Cardiac septum (tissue), 1 donor: ENCODE data around the gene METTL2B. TPM values are rescaled to one million over a fixed set of nuclear protein-coding genes. Genes with fewer than 3 reads are reported as not detected.

Experiments
- DNase-seq: peaks from one replicate; pipeline ENCODE4 v3.0.0-alpha.2; 2020; ENCODE audit warnings: low spot score
- intact Hi-C: fragments of 100-400 bp; cut with DNase I; formaldehyde crosslinking; loops from one replicate; pipeline ENCODE4 v1.14.0; 2022
- long read RNA-seq: library from polyadenylated mRNA; unstranded; transcript quantifications from one replicate; pipeline ENCODE4 v2.0.0, GENCODE V29; 2021
- total RNA-seq: library from RNA; stranded (reverse); fragmentation: NEBNext Ultra II Directional; extraction: Animal tissue kit (Norgen Biotek cat#: 25700); gene quantifications from one replicate; pipeline ENCODE4 v1.2.1, GENCODE V29; 2021
- donor health status: DM: no; HTN: no; CAD: no.

The METTL2B gene
- total RNA-seq: 22.8 TPM
- long read RNA-seq, transcript METTL2B-201 (9 exons, 2,182 nt): major isoform, 10 of 21 reads
- long read RNA-seq, partial matches to known transcripts: 0 of 21 reads
- long read RNA-seq, other reads (novel, unspliced or antisense): 9 of 21 reads

DNA sequence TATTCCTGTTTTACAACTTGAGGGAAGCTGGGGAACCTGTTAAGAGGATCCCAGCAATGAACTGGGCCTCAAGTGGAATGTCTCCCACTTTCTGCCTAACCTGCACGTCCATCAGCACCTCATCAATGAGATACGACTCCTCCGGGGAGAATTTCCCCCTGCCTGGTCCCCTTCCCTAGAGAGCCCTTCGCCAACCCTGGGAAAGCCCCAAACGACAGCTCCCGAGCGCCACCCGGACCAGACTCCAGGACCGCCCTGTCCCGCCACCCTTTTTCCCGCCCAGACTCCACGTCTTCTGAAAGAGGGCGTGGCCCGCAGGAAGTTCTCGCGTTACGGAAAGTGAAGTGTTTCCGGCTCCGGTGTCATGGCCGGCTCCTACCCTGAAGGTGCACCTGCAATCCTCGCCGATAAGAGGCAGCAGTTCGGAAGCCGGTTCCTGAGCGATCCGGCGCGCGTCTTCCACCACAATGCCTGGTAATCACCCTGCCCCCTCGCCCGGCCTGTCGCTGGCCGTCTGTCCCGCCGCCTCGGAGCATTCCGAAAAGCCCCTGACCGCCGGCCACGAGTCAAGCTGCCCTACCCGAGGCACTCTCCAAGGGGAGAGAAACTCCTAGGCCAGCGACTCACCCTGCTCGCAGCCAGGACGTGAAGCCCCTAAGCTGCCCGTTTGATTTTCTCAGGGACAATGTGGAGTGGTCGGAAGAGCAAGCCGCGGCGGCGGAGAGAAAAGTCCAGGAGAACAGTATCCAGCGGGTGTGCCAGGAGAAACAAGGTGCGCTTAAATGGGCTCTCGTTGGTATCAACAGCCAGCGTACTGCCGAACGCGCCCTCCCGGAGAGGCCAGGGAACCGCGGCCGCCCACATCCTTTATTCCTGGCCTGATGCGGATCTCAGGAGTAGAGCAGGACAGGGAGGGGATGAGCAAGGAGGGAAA, at the start of gene METTL2B:
METTL2B (plus strand) TSS at position 347 of the 934 bp plus-strand sequence; CDS start at position 365, 18 bp downstream.
- peak; percentile 97 for DNase-seq
- intact Hi-C loops: loop anchor here (5.0 to 10.0 kb wide), 2 partner anchors 48 to 406 kb away; no protein-coding TSS in a partner anchor

DNA sequence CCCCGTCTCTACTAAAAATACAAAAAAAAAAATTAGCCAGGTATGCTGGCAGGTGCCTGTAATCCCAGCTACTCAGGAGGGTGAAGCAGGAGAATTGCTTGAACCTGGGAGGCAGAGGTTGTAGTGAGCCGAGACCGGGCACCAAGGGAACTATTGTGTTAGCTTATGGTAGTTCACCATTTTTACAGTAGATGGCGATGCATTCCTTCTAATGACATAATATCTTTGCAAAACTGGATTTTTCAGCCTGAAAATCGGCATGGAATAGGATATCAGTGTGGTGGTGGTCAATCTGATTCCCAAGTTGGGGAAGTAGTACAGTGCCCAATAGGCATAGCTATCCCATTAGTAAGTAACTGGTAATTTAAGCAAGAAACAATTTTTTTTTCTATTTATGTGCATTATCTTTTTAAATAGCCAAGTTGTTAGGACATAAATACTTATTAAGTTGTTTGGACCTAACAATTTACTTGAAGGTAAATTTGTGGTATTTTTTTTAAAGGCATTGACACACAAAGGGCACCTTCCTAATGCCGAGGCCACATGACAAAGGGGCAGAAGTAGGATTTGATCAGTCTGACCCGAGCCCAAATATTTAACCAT, 49.2 kb upstream of the METTL2B start:
- intact Hi-C loops: loop anchor here (1.0 kb wide), 1 partner anchor 33 kb away; no protein-coding TSS in a partner anchor
- no peak for DNase-seq

DNA sequence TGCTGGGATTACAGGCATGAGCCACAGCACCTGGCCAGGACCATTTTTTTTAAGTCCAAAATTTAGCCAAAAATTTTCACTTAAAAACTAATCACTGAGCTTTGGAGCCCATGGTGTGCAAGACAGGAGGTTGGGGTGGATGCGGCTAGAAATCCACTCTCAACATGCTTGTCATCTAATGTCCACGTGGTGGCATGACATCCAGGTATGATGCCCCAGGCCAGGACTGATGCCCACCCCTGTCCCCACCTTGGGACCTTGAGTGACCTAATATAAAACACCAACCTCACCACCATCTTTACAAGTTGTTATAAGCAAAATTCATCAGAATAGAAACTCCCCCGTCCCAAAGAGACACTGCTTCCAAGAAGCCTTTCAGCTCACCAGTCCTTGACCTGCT, 46.3 kb upstream of the METTL2B start:
- DNase-seq: no peak
- intact Hi-C loops: no loop called here

DNA sequence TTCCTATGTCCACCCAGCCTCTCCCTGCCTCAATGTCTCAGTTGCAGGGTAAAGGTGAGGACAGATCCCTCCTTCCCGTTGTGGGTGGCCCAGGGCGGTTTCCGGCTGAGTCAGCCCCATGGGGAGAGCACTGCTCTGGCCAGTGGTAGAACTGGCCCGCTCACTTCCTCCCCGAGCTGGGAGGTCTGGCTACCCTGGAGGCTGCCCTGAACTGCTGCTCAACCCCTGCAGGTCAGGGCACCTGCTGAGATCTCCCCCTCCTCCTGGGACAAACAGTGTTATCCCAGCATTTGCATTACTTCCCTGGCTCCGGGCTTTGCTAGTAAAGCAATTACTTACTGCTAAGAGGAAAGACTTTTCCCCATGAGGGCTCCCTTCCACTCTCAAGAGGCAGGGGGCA, 45.3 kb upstream of the METTL2B start:
- no peak for DNase-seq
- intact Hi-C loops: no loop called here

DNA sequence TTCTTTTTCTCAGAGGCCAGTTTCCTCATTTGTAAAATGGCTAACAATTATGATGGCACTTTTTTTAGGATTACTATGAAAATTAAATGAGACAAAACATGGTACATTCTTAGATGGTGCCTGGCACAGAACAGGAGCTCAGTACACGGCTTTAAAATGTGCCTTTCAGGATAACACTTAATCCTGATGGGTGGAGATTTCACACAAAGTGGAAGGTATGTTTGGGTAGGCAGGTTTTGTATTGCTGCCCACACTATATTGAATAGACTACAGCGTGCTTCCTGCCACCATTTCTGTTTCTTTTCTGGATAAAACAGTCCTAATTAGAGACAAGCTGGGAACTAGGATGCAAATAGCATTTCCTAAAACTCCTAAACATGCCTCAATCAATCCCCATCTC, 44.8 kb upstream of the METTL2B start:
- intact Hi-C loops: no loop called here
- no peak for DNase-seq

- no peak for DNase-seq
- intact Hi-C loops: no loop called here
These were observed 41.9 kb upstream of the METTL2B start for GRCh38 chr7:128434413-128435326.

GRCh38 chr7:128435327-128435686, 41.2 kb upstream of the METTL2B start:
- intact Hi-C loops: no loop called here
- no peak for DNase-seq

DNA sequence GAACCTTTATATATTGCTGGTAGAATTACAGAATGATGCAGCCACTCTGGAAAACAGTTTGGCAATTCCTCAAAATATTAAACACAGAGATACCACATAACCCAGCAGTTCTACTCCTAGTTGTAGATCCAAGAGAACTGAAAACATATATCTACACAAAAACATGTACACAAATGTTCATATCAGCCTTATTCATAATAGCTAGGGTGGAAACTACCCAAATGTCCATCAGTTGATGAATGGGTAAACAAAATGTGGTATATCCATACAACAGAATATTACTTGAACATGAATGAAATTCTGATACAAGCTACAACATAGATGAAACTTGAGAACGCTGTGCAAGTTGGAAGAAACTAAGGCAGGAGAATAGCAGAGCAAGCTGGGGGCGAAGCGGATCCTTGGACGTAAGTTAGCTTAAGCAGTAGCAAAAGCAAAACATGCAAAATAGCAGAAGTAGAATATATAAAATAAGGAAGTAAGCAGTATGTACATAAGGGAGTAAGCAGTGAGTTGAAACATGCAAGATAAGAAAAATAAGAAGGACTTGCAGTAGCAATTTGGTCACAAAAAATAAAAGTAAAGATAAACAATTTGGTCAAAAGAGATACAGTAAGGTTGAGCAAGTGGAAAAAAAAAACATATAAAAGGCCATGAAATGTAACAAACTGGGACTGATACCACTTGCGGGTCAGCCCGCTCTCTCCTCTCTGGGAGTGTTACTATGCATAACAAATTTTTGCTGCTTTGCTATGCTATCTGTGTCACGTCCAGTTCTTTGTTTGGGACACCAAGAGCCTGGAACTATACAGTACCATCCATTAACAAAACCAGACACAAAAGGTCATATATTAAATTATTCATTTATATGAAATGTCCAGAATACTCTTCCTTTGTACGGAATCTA, 38.9 kb upstream of the METTL2B start:
- intact Hi-C loops: no loop called here
- no peak for DNase-seq

GRCh38 chr7:128442356-128442755, 34.2 kb upstream of the METTL2B start:
- DNase-seq: no peak
- intact Hi-C loops: no loop called here

- DNase-seq: no peak
- intact Hi-C loops: no loop called here
These were observed 32.5 kb upstream of the METTL2B start for GRCh38 chr7:128443831-128444600.

GRCh38 chr7:128446306-128446705, 30.2 kb upstream of the METTL2B start:
- no peak for DNase-seq
- intact Hi-C loops: no loop called here

DNA sequence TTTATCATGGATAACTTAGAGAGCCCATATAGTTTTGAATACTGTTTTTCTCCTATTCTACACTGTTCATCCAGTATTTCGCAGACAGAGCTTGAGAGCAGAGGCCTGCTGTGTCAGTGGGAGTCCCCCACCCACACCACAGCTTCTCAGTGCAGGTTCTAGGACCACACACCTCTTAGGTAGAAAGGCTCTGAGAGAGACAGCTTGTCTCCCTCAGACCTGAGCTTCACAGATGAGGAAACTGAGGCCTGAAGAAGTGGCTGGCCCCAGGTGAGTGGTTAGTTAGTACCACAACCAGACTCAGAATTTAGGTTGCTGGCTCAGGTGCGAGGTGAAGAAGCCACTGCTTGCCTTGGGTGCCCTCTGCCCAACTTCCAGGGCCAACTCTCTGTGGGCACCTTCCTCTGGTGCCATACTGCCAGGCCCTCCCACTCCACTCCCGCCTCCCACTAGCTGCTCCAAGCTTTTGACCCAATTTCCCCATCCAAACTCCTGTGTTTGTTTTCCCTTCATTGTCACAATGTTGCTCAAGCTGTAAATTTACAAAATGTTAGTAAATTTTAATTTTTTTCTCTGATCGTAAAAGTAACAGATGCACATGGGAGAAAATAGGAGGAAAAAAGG, 28.5 kb upstream of the METTL2B start:
- intact Hi-C loops: no loop called here
- no peak for DNase-seq

GRCh38 chr7:128448751-128449302, 27.7 kb upstream of the METTL2B start:
- no peak for DNase-seq
- intact Hi-C loops: no loop called here

DNA sequence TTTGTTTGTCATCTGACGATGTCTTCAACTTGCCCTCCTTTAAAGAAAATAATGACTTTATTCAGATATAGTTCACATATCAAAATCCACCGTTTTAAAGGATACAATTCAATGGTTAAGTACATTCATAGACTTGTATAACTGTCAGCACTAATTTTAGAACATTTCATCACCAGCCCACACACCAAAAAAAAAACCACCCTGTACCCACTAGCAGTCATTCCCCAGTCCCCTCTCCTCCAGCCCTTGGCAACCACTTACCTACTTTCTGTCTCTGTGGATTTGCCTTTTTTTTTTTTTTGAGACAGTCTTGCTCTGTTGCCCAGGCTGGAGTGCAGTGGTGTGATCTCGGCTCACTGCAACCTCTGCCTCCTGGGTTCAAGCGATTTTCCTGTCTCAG, 26.1 kb upstream of the METTL2B start:
- intact Hi-C loops: no loop called here
- no peak for DNase-seq

GRCh38 chr7:128450913-128451312, 25.6 kb upstream of the METTL2B start:
- no peak for DNase-seq
- intact Hi-C loops: no loop called here

DNA sequence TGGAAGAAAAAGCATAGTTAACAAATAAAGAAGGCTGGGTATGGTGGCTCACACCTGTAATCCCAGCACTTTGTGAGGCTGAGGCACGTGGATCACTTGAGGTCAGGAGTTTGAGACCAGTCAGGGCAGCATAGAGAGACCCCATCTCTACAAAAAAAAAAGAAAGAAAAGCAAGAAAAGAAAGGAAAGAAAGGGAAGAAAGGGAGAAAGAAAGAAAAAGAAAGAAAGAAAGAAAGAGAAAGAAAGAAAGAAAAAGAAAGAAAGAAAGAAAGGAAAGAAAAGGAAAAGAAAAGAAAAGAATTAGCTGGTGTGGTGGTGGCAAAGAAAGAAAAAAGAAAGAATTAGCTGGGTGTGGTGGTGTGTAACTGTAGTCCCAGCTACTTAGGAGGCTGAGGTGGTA, 24.0 kb upstream of the METTL2B start:
- intact Hi-C loops: no loop called here
- DNase-seq: no peak
